ENCODE data around the gene CD79A.
A peak's percentile ranks its signal among the peaks of the same experiment; 100 is the strongest.

Gene CD79A

GRCh38 chr19:41920882-41921576 is 44.0 kb downstream of the CD79A start:
- no peak for DNase-seq

- DNase-seq: no peak
Observed at GRCh38 chr19:41921577-41922576, 44.8 kb downstream of the CD79A start.

- DNase-seq: no peak
Observed at GRCh38 chr19:41922585-41922984, 45.5 kb downstream of the CD79A start.

- DNase-seq: no peak
Observed at GRCh38 chr19:41923045-41923788, 46.1 kb downstream of the CD79A start.

GRCh38 chr19:41924151-41925145 is 47.4 kb downstream of the CD79A start:
- DNase-seq: no peak

- DNase-seq: no peak
Observed at GRCh38 chr19:41925208-41926003, 48.3 kb downstream of the CD79A start.

GRCh38 chr19:41926028-41926762 is 49.1 kb downstream of the CD79A start:
- no peak for DNase-seq

- DNase-seq: no peak
Observed at GRCh38 chr19:41926763-41927496, 49.9 kb downstream of the CD79A start.

- peak in 1 of 2 experiments; percentile 37 for DNase-seq
Observed at GRCh38 chr19:41927497-41928192, 50.6 kb downstream of the CD79A start.

- peak in 1 of 2 experiments; percentile 60 for DNase-seq
Observed at GRCh38 chr19:41928221-41928683, 51.2 kb downstream of the CD79A start, which contains the start of gene ERFL. TSS of gene ERFL (minus strand) at chr19:41928449. CDS start at chr19:41912919, 15,530 bp downstream.

- peak in 1 of 2 experiments; percentile 43 for DNase-seq
Observed at GRCh38 chr19:41928754-41929535, 51.9 kb downstream of the CD79A start.

- DNase-seq: no peak
Observed at GRCh38 chr19:41929536-41930071, 52.5 kb downstream of the CD79A start.

GRCh38 chr19:41930322-41930722 is 53.2 kb downstream of the CD79A start:
- no peak for DNase-seq
